Activated CD4-positive, CD25-positive, alpha-beta regulatory T cell (primary cell): ENCODE results near the gene OR6C75.
"Not testable (repeated sequence)": the region's sequence is repeated elsewhere in the genome, so short reads cannot be mapped to it uniquely, and the experiment has no call there.

Experiments used
- DNase-seq, 4 experiments: peaks; one replicate each; lab custom pipeline; 2025; lab: John Stamatoyannopoulos, UW

OR6C75 gene

GRCh38 chr12:55362675-55363074, at the start of gene OR6C75:
TSS of gene OR6C75 (plus strand) at chr12:55362975. CDS start at chr12:55365111, 2,136 bp downstream.
- DNase-seq, result no peak

- DNase-seq, result no peak
Observed at GRCh38 chr12:55314043-55314442, 48.7 kb upstream of the OR6C75 start, which contains the start of gene OR6C1. TSS of gene OR6C1 (plus strand) at chr12:55314343. CDS start at chr12:55320600, 6,257 bp downstream.

- no peak for DNase-seq
Observed at GRCh38 chr12:55320201-55320600, 42.6 kb upstream of the OR6C75 start.

- DNase-seq, result not testable (repeated sequence)
Observed at GRCh38 chr12:55325801-55326200, 37.0 kb upstream of the OR6C75 start.

GRCh38 chr12:55330446-55330845, 32.3 kb upstream of the OR6C75 start, which contains the start of gene OR6C3:
TSS of gene OR6C3 (plus strand) at chr12:55330746. CDS start at chr12:55331701, 955 bp downstream.
- DNase-seq, result no peak

- no peak for DNase-seq
Observed at GRCh38 chr12:55336002-55336401, 26.8 kb upstream of the OR6C75 start.

- not testable (repeated sequence) for DNase-seq
Observed at GRCh38 chr12:55355338-55355737, 7.4 kb upstream of the OR6C75 start.

GRCh38 chr12:55365086-55365485, 2.3 kb downstream of the OR6C75 start:
- no peak for DNase-seq

- no peak for DNase-seq
Observed at GRCh38 chr12:55372521-55372920, 9.7 kb downstream of the OR6C75 start.

GRCh38 chr12:55385891-55386290, 23.1 kb downstream of the OR6C75 start:
- DNase-seq, result no peak

- DNase-seq, result no peak
Observed at GRCh38 chr12:55392032-55392795, 29.4 kb downstream of the OR6C75 start.

GRCh38 chr12:55396326-55396725, 33.6 kb downstream of the OR6C75 start:
- no peak for DNase-seq

GRCh38 chr12:55400229-55400628, 37.5 kb downstream of the OR6C75 start, which contains the start of gene OR6C65:
TSS of gene OR6C65 (plus strand) at chr12:55400529. CDS start at chr12:55400529, 0 bp downstream.
- no peak for DNase-seq

- no peak for DNase-seq
Observed at GRCh38 chr12:55407866-55408265, 45.1 kb downstream of the OR6C75 start.

- not testable (repeated sequence) for DNase-seq
Observed at GRCh38 chr12:55409133-55409532, 46.4 kb downstream of the OR6C75 start.

- DNase-seq, result not testable (repeated sequence)
Observed at GRCh38 chr12:55412138-55412537, 49.4 kb downstream of the OR6C75 start.

GRCh38 chr12:55413498-55414388, 51.0 kb downstream of the OR6C75 start:
- DNase-seq, result not testable (repeated sequence)

GRCh38 chr12:55414396-55414823, 51.6 kb downstream of the OR6C75 start:
- not testable (repeated sequence) for DNase-seq

- DNase-seq, result not testable (repeated sequence)
Observed at GRCh38 chr12:55414889-55415288, 52.1 kb downstream of the OR6C75 start.

- no peak for DNase-seq
Observed at GRCh38 chr12:55416961-55417360, 54.2 kb downstream of the OR6C75 start.
